ENCODE data around the gene MDGA2. TPM values are rescaled to one million over a fixed set of nuclear protein-coding genes. Genes with fewer than 3 reads are reported as not detected.
"Not testable (repeated sequence)": the region's sequence is repeated elsewhere in the genome, so short reads cannot be mapped to it uniquely, and the experiment has no call there.

Gene MDGA2
- total RNA-seq, 4 donors from 2014 or later, result 4.2 TPM; not detected in 3

DNA sequence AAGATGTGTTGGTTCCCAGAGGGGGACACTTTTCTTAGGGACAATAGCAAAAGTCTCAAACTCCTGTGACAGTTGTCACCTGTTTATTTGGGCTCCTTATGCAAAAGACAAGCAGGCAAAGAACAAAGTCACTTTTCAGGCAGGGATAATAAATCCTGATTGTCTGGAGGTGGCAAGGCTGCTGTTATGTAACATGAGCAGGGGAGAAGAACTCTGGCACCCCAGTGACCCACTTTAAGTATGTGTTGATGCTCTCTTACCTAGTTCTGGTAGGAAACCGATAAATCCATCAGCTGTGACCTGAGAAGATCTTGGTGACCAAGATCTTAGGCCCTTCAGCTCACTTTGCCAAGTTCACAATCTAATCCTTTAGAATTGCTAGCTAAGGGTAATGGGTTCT lies 17.4 kb downstream of the MDGA2 start:
- no peaks in the 10 kb centered on the region for H3K9me3 ChIP-seq
- TF ChIP-seq, protein P1, sequence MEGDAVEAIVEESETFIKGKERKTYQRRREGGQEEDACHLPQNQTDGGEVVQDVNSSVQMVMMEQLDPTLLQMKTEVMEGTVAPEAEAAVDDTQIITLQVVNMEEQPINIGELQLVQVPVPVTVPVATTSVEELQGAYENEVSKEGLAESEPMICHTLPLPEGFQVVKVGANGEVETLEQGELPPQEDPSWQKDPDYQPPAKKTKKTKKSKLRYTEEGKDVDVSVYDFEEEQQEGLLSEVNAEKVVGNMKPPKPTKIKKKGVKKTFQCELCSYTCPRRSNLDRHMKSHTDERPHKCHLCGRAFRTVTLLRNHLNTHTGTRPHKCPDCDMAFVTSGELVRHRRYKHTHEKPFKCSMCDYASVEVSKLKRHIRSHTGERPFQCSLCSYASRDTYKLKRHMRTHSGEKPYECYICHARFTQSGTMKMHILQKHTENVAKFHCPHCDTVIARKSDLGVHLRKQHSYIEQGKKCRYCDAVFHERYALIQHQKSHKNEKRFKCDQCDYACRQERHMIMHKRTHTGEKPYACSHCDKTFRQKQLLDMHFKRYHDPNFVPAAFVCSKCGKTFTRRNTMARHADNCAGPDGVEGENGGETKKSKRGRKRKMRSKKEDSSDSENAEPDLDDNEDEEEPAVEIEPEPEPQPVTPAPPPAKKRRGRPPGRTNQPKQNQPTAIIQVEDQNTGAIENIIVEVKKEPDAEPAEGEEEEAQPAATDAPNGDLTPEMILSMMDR (IDR thresholded peaks at IDR 0.05), result no peak
- TF ChIP-seq POLR2A (IDR thresholded peaks at IDR 0.05), result no peak

DNA sequence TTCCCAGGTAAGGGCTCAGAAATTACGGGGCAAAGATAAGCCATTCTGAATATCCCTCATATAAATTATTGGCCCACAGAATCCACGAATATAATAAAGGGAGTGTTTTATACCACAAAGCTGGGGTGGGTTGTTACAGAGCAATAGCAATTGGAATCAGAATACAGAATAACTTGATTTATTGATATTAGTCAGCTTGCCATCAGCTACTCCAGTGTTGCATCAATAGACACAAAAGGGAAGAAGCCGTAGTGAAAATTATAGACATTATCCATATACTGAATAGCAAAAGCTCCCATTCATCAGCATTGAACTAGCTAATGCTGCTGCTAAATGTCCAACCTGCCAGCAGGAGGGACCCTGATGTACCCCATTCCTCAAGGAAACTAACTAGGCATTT lies 18.3 kb downstream of the MDGA2 start:
- DNase-seq, result no peak
- Histone ChIP-seq H3K27ac (no peak overlapping the region), H3K4me3 (no peak overlapping the region), H3K27me3 (no peaks in the 10 kb centered on the region), H3K4me1 (no peaks in the 10 kb centered on the region), H3K9me3 (no peaks in the 10 kb centered on the region), H3K36me3 (no peaks in the 10 kb centered on the region)
- intact Hi-C loops (cut with DNase I; ENCODE audit: low total_unique reads), result no loop called here
- no peak for TF ChIP-seq POLR2A (IDR thresholded peaks at IDR 0.05)
- TF ChIP-seq, protein P1 (IDR thresholded peaks at IDR 0.05), result no peak

More for the DNA sequence above, 17.4 kb downstream of the MDGA2 start:
- intact Hi-C loops (cut with DNase I; ENCODE audit: low total_unique reads), result no loop called here
- H3K36me3 ChIP-seq, result no peaks in the 10 kb centered on the region
- DNase-seq, result no peak
- no peaks in the 10 kb centered on the region for H3K4me1 ChIP-seq
- no peaks in the 10 kb centered on the region for H3K27me3 ChIP-seq
- no peak overlapping the region for H3K27ac ChIP-seq
- H3K4me3 ChIP-seq, result no peak overlapping the region

DNA sequence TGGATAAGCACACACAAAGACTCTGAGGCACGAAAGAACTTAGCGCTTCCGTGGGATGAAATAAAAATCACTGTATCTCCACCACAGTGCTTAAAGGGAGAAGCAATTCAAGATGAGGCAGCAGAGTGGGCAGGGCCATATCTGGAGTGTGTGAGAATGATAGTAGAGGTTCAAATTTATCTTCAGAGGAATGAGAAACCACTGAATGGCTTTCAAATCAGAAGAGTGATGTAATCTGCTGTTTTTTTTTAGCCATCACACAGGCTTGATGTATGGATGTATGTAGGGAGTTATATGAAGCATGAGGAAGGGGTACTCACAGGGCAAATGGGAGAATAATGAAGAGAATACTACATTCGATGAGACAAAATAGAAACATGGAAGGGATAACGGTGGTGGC lies 24.1 kb downstream of the MDGA2 start:
- no peak for TF ChIP-seq POLR2A (IDR thresholded peaks at IDR 0.05)
- TF ChIP-seq, protein P1 (IDR thresholded peaks at IDR 0.05), result no peak
- H3K27ac ChIP-seq, result no peak overlapping the region
- no peak for DNase-seq
- intact Hi-C loops (cut with DNase I; ENCODE audit: low total_unique reads), result no loop called here
- no peaks in the 10 kb centered on the region for H3K36me3 ChIP-seq
- H3K4me3 ChIP-seq, result no peak overlapping the region
- H3K9me3 ChIP-seq, result no peaks in the 10 kb centered on the region
- no peaks in the 10 kb centered on the region for H3K4me1 ChIP-seq
- H3K27me3 ChIP-seq, result no peaks in the 10 kb centered on the region

DNA sequence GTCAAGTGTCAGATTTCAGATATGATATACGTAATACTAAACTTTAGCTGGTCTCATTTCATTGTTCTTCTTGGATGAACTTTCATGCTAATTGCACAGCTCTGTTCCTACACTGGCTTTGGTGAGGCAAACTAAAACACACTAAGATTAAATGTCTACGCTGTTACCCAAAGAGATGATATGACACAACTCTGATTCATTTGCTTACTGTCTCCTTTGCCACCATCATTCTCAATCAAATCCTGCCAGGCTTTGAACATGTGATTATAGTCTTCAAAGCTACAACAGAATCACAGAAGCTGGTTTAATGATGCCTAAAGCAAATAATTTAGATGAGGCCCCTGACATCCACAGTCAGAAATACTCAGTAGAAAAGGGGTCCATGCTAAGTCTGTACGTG lies 37.7 kb downstream of the MDGA2 start:
- H3K4me1 ChIP-seq, result no peaks in the 10 kb centered on the region
- no peak for DNase-seq
- no peaks in the 10 kb centered on the region for H3K36me3 ChIP-seq
- H3K9me3 ChIP-seq, result no peaks in the 10 kb centered on the region
- no peak overlapping the region for H3K4me3 ChIP-seq
- no peaks in the 10 kb centered on the region for H3K27me3 ChIP-seq
- TF ChIP-seq POLR2A (IDR thresholded peaks at IDR 0.05), result no peak
- no peak overlapping the region for H3K27ac ChIP-seq
- intact Hi-C loops (cut with DNase I; ENCODE audit: low total_unique reads), result no loop called here

DNA sequence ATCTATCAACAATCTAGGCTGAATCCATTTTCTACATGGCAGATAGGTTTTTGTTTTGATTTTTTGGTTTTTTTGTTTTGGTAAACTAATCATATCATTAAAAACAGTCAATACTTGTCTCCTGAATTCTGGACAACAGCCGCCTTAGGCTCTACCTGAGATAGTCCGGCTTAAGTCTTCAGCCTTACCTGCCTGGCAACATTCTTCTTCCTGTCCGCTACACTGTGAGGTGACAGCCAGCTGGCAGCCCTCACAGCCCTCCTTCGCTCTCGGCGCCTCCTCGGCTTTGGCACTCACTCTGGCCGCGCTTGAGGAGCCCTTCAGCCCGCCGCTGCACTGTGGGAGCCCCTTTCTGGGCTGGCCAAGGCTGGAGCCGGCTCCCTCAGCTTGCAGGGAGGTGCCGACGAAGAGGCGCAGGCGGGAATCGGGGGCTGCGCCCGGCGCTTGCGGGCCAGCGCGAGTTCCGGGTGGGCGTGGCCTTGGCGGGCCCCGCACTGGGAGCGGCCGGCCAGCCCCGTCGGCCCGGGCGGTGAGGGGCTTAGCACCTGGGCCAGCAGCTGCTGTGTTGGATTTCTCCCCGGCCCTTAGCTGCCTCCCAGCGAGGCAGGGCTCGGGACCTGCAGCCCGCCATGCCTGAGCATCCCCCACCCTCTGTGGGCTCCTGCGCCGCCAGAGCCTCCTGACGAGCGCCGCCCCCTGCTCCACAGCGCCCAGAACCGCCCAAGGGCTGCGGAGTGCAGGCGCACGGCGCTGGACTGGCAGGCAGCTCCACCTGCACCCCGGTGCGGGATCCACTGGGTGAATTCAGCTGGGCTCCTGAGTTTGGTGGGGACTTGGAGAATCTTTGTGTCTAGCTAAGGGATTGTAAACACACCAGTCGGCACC lies 49.0 kb downstream of the MDGA2 start:
- Histone ChIP-seq H3K27me3 (no peaks in the 10 kb centered on the region), H3K4me1 (no peaks in the 10 kb centered on the region), H3K4me3 (no peak overlapping the region), H3K9me3 (no peaks in the 10 kb centered on the region), H3K27ac (no peak overlapping the region), H3K36me3 (no peaks in the 10 kb centered on the region)
- intact Hi-C loops (cut with DNase I; ENCODE audit: low total_unique reads), result no loop called here
- DNase-seq, result no peak
- no peak for TF ChIP-seq POLR2A (IDR thresholded peaks at IDR 0.05)
- TF ChIP-seq, protein P1 (IDR thresholded peaks at IDR 0.05), result no peak

DNA sequence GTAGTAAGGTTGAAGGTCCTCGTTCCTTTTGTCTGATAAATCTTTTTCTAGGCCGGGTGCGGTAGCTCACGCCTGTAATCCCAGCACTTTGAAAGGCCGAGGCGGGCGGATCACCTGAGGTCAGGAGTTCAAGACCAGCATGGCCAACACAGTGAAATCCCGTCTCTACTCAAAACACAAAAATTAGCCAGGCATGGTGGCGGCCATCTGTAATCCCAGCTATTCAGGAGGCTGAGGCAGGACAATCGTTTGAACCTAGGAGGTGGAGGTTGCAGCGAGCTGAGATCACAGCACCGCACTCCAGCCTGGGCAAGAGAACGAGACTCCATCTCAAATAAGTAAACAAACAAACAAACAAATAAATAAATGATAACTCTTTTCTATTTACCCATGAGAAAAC lies 51.3 kb downstream of the MDGA2 start:
- H3K4me3 ChIP-seq; H3K4me1 ChIP-seq; H3K9me3 ChIP-seq; H3K36me3 ChIP-seq; DNase-seq; intact Hi-C loops (cut with DNase I; ENCODE audit: low total_unique reads); H3K27me3 ChIP-seq; H3K27ac ChIP-seq: not testable (repeated sequence)

All from uterus (tissue), 4 donors.